Bronchial epithelial cell (primary cell): Measurements from ENCODE around the gene NOTO. TPM values are rescaled to one million over a fixed set of nuclear protein-coding genes. Genes with fewer than 3 reads are reported as not detected.
A peak's percentile ranks its signal among the peaks of the same experiment; 100 is the strongest.

Experiments used
- DNase-seq: peaks from one replicate; pipeline ENCODE4 v3.0.0-alpha.2; 2010; ENCODE audit warnings: low read depth
- FAIRE-seq: peaks from 2 replicates; lab custom pipeline; 2011; peaks lifted over from hg19 to GRCh38; lab: Jason Lieb, UNC
- H3K27me3 ChIP-seq: 2 replicates; pipeline ENCODE4 v1.5.1; 2011; ENCODE audit warnings: low read length; ENCODE audit not compliant: control insufficient read depth, insufficient read depth
- H3K36me3 ChIP-seq: 2 replicates; pipeline ENCODE4 v1.5.1; 2011; ENCODE audit warnings: low read length; ENCODE audit not compliant: control insufficient read depth, insufficient read depth
- H3K4me3 ChIP-seq: 2 replicates; pipeline ENCODE4 v1.5.1; 2011; ENCODE audit warnings: mild to moderate bottlenecking, low read depth, low read length, control low read depth
- total RNA-seq: library from RNA; depleted of rRNA; stranded (reverse); fragments of >200 nt; gene quantifications from 2 replicates; pipeline ENCODE4 v1.2.1, GENCODE V29; 2014
- TF ChIP-seq, protein P1 (sequence below): IDR thresholded peaks from 2 replicates; pipeline ENCODE4 v1.5.1; 2011; ENCODE audit warnings: mild to moderate bottlenecking, moderate library complexity, low read length, control low read depth, inconsistent platforms; ENCODE audit not compliant: insufficient read depth, severe bottlenecking

The NOTO gene
- total RNA-seq, 1 donor from 2014 or later, result not detected

DNA sequence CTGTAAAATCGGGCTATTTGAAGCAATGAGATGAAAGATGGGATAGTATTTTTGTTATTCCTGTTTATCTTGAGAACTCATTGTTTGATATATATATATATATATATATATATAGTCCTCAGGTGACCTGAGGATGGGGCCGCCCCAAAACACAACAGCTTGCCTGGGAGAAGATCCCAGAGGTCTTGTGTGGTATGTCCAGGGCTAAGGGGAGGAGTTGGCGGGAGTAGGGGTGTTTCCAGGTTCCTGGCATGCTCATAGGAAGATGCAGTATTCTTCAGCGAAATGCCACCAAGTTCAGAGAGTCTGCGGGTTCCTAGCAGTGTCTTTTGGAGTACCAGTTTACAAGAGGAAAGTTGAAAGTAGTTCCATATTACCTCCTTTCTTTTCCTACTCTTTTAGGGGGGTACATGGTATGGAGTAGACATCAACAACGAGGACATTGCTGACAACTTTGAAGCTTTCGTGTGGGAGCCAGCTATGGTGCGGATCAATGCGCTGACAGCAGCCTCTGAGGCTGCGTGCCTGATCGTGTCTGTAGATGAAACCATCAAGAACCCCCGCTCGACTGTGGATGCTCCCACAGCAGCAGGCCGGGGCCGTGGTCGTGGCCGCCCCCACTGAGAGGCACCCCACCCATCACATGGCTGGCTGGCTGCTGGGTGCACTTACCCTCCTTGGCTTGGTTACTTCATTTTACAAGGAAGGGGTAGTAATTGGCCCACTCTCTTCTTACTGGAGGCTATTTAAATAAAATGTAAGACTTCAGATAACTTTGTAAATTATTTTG, 50.1 kb downstream of the NOTO start:
- TF ChIP-seq, protein P1, sequence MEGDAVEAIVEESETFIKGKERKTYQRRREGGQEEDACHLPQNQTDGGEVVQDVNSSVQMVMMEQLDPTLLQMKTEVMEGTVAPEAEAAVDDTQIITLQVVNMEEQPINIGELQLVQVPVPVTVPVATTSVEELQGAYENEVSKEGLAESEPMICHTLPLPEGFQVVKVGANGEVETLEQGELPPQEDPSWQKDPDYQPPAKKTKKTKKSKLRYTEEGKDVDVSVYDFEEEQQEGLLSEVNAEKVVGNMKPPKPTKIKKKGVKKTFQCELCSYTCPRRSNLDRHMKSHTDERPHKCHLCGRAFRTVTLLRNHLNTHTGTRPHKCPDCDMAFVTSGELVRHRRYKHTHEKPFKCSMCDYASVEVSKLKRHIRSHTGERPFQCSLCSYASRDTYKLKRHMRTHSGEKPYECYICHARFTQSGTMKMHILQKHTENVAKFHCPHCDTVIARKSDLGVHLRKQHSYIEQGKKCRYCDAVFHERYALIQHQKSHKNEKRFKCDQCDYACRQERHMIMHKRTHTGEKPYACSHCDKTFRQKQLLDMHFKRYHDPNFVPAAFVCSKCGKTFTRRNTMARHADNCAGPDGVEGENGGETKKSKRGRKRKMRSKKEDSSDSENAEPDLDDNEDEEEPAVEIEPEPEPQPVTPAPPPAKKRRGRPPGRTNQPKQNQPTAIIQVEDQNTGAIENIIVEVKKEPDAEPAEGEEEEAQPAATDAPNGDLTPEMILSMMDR, result no peak
- H3K36me3 ChIP-seq, result peaks cover 38% of the 10 kb centered on the region
- FAIRE-seq (no peak), DNase-seq (no peak)
- H3K4me3 ChIP-seq, result no peak overlapping the region
- no peaks in the 10 kb centered on the region for H3K27me3 ChIP-seq

- TF ChIP-seq, protein P1, result no peak
- peak; percentile 28 for FAIRE-seq
- H3K36me3 ChIP-seq, result peaks cover 31% of the 10 kb centered on the region
- no peak overlapping the region for H3K4me3 ChIP-seq
- H3K27me3 ChIP-seq, result no peaks in the 10 kb centered on the region
- DNase-seq, result no peak
Measured at GRCh38 chr2:73253400-73253799, 51.0 kb downstream of the NOTO start.

GRCh38 chr2:73253901-73254300, 51.5 kb downstream of the NOTO start:
- peak; percentile 28 for DNase-seq
- no peak overlapping the region for H3K4me3 ChIP-seq
- no peak for FAIRE-seq
- no peaks in the 10 kb centered on the region for H3K27me3 ChIP-seq
- H3K36me3 ChIP-seq, result peaks cover 28% of the 10 kb centered on the region
- TF ChIP-seq, protein P1, result no peak

GRCh38 chr2:73254343-73255006, 52.1 kb downstream of the NOTO start:
- DNase-seq (peak; percentile 64), FAIRE-seq (no peak)
- TF ChIP-seq, protein P1, result no peak
- Histone ChIP-seq H3K4me3 (no peak overlapping the region), H3K27me3 (no peaks in the 10 kb centered on the region), H3K36me3 (peaks cover 26% of the 10 kb centered on the region)

- FAIRE-seq, result no peak
Measured at GRCh38 chr2:73255007-73255644, 52.8 kb downstream of the NOTO start.

More at GRCh38 chr2:73255007-73255644, 52.8 kb downstream of the NOTO start:
- H3K36me3 ChIP-seq, result peaks cover 20% of the 10 kb centered on the region
- TF ChIP-seq, protein P1, result no peak
- H3K4me3 ChIP-seq, result no peak overlapping the region
- no peaks in the 10 kb centered on the region for H3K27me3 ChIP-seq
- peak; percentile 80 for DNase-seq
